ENCODE measurements around the gene C4orf33.

Gene C4orf33

GRCh38 chr4:129093191-129093920, 2.6 kb upstream of the C4orf33 start, which contains the start of gene SCLT1:
Gene SCLT1 (minus strand): TSS chr4:129093539. CDS start chr4:129093103, 436 bp downstream.
- peaks cover 14% of the 10 kb centered on the region for H3K36me3 Mint-ChIP-seq (ENCODE audit: low read depth)
- H3K4me1 Mint-ChIP-seq = peaks cover 21% of the 10 kb centered on the region
- no peak for TF ChIP-seq CTCF (IDR thresholded peaks at IDR 0.05)
- peaks cover 3% of the 10 kb centered on the region for H3K9me3 Mint-ChIP-seq
- H3K27ac Mint-ChIP-seq = no peak within 1 kb of the TSS
- peak within 1 kb of the TSS; percentile 57 for H3K4me3 Mint-ChIP-seq
- DNase-seq = peak; percentile 94
- H3K27me3 Mint-ChIP-seq (ENCODE audit: low read depth, poor library complexity) = peaks cover 9% of the 10 kb centered on the region

- no peak for DNase-seq
- peaks cover 4% of the 10 kb centered on the region for H3K36me3 Mint-ChIP-seq (ENCODE audit: low read depth)
- H3K4me1 Mint-ChIP-seq = peaks cover 21% of the 10 kb centered on the region
- peaks cover 9% of the 10 kb centered on the region for H3K27me3 Mint-ChIP-seq (ENCODE audit: low read depth, poor library complexity)
- H3K27ac Mint-ChIP-seq = no peak overlapping the region
- H3K9me3 Mint-ChIP-seq = peaks cover 3% of the 10 kb centered on the region
- H3K4me3 Mint-ChIP-seq = peak overlapping the region; percentile 57
- no peak for TF ChIP-seq CTCF (IDR thresholded peaks at IDR 0.05)
Measured at GRCh38 chr4:129094347-129094746, 1.6 kb upstream of the C4orf33 start.

GRCh38 chr4:129098531-129099001, 2.6 kb downstream of the C4orf33 start:
- H3K27me3 Mint-ChIP-seq (ENCODE audit: low read depth, poor library complexity) = peaks cover 9% of the 10 kb centered on the region
- peaks cover 19% of the 10 kb centered on the region for H3K4me1 Mint-ChIP-seq
- H3K27ac Mint-ChIP-seq = no peak overlapping the region
- no peak for TF ChIP-seq CTCF (IDR thresholded peaks at IDR 0.05)
- H3K36me3 Mint-ChIP-seq (ENCODE audit: low read depth) = peaks cover 4% of the 10 kb centered on the region
- no peak overlapping the region for H3K4me3 Mint-ChIP-seq
- H3K9me3 Mint-ChIP-seq = no peaks in the 10 kb centered on the region
- no peak for DNase-seq

- no peaks in the 10 kb centered on the region for H3K27me3 Mint-ChIP-seq (ENCODE audit: low read depth, poor library complexity)
- DNase-seq = no peak
- no peak overlapping the region for H3K4me3 Mint-ChIP-seq
Measured at GRCh38 chr4:129109965-129110824, 14.2 kb downstream of the C4orf33 start.

GRCh38 chr4:129110931-129111330, 15.0 kb downstream of the C4orf33 start:
- TF ChIP-seq CTCF (IDR thresholded peaks at IDR 0.05) = no peak
- Mint-ChIP-seq H3K27ac (no peak overlapping the region), H3K9me3 (no peaks in the 10 kb centered on the region), H3K27me3 (ENCODE audit: low read depth, poor library complexity) (no peaks in the 10 kb centered on the region), H3K36me3 (ENCODE audit: low read depth) (no peaks in the 10 kb centered on the region), H3K4me1 (no peaks in the 10 kb centered on the region), H3K4me3 (no peak overlapping the region)
- DNase-seq = no peak

More at GRCh38 chr4:129109965-129110824, 14.2 kb downstream of the C4orf33 start:
- TF ChIP-seq CTCF (IDR thresholded peaks at IDR 0.05) = no peak
- Mint-ChIP-seq H3K27ac (no peak overlapping the region), H3K4me1 (no peaks in the 10 kb centered on the region), H3K36me3 (ENCODE audit: low read depth) (no peaks in the 10 kb centered on the region), H3K9me3 (no peaks in the 10 kb centered on the region)

Data from nephron progenitor cell (in vitro differentiated cells).